Ramos (cell line): ENCODE data around the gene RTTN.

ENCODE experiments used
- in situ Hi-C: fragments of 300-500 bp; cut with MboI; formaldehyde crosslinking; loops from one replicate; pipeline ENCODE4 v1.14.3; 2022; ENCODE audit warnings: low sequenced_read_pairs; ENCODE audit not compliant: unreplicated experiment

Gene RTTN

DNA sequence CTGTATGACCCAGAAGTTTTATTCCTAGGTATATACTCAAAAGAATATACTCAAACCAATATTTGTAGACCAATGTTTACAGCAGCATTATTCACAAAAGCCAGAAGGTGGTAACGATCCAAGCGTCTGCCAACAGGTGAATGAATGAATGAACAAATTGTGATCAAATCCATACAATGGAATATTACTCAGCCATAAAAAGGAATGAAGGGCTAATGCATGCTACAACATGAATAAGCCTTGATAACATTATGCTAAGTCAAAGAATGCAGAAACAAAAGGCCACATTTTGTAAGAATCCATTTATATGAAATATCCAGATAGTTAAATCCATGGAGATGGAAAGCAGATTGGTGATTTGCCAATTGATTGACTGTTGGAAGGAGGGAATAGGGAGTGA lies 252.3 kb downstream of the RTTN start:
- in situ Hi-C loops, result no loop called here
